Transverse colon (tissue), 4 donors: ENCODE data around the gene MSMO1.

Experiments
- EP300 ChIP-seq: sonication (generic); formaldehyde crosslinking; IDR thresholded peaks from one replicate; pipeline ENCODE4 v1.6.1; 2017; ENCODE audit warnings: antibody characterized with exemption, low read depth
- POLR2AphosphoS5 ChIP-seq, 3 donors: sonication (generic); formaldehyde crosslinking; IDR thresholded peaks; one replicate each; pipeline ENCODE4 v1.6.1; 2016; ENCODE audit warnings: antibody characterized with exemption in 3 of 3
- TF ChIP-seq, protein P1 (sequence below), 5 experiments: fragments of 200-600 bp in 3 of 5; fragments of 450-650 bp in 2 of 5; sonication (generic) in 3 of 5; IDR thresholded peaks; 1 replicate in 2 of 5; 2 replicates in 3 of 5; pipeline ENCODE4 v1.5.1; 2016 to 2017; ENCODE audit warnings: antibody characterized with exemption in 5 of 5, inconsistent platforms in 3 of 5, mild to moderate bottlenecking in 2 of 5, moderate library complexity in 1 of 5

DNA sequence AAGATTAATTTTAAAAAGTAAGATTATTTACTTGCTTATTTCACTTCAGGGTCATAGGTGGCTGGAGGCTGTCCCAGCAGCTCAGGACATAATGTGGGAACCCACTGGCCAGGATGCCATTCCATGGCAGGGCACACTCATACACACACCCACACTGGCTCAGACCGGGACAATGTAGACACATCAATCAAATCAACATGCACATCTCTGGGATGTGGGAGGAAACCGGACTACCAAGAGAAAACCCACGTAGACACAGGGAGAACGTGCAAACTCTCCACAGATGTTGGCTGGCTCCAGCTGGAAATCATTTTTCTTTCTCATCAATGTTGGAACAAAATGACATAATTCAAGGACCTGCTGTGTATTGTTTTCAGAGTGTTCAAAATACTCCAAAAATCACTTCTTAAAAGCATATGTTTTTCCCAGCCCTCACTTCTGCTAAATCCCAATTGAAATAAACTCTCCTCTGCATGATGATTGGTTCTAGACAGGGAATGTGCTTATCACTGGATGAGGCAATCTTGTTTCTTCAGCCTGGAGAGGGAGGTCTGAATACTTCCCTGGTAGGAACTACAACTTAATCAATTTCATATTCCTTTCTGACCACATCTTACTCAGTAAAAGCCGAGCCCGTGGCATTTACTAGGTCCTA is 32.7 kb downstream of the MSMO1 start:
- TF ChIP-seq, protein P1, sequence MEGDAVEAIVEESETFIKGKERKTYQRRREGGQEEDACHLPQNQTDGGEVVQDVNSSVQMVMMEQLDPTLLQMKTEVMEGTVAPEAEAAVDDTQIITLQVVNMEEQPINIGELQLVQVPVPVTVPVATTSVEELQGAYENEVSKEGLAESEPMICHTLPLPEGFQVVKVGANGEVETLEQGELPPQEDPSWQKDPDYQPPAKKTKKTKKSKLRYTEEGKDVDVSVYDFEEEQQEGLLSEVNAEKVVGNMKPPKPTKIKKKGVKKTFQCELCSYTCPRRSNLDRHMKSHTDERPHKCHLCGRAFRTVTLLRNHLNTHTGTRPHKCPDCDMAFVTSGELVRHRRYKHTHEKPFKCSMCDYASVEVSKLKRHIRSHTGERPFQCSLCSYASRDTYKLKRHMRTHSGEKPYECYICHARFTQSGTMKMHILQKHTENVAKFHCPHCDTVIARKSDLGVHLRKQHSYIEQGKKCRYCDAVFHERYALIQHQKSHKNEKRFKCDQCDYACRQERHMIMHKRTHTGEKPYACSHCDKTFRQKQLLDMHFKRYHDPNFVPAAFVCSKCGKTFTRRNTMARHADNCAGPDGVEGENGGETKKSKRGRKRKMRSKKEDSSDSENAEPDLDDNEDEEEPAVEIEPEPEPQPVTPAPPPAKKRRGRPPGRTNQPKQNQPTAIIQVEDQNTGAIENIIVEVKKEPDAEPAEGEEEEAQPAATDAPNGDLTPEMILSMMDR (IDR thresholded peaks at IDR 0.05): no peak
- TF ChIP-seq POLR2AphosphoS5 (IDR thresholded peaks at IDR 0.05) (no peak), EP300 (no peak)
